NCI-H524 (cell line): ENCODE measurements around the gene IGF2BP2.

Experiments
- DNase-seq, 2 experiments: peaks; one replicate each; lab custom pipeline; 2025; lab: John Stamatoyannopoulos, UW

Gene IGF2BP2

DNA sequence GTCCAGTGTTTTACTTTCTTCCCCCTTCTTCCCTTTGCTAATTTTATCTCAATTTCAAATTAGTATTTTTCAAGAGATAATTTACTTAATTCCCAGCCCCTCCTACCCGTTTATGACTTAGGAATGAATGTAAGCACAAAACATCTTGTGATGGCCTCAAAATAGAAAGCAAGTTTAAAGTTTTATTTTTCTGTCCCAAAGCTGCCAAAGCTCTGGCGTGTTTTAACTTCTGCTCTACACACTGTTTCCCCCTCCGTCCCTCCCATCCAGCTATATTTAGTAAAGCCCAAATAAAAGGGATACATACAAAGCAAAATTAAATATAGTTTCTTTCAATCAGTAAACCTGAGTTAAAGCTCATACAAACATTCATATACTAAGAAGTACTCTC lies 59.9 kb downstream of the IGF2BP2 start:
- no peak for DNase-seq

DNA sequence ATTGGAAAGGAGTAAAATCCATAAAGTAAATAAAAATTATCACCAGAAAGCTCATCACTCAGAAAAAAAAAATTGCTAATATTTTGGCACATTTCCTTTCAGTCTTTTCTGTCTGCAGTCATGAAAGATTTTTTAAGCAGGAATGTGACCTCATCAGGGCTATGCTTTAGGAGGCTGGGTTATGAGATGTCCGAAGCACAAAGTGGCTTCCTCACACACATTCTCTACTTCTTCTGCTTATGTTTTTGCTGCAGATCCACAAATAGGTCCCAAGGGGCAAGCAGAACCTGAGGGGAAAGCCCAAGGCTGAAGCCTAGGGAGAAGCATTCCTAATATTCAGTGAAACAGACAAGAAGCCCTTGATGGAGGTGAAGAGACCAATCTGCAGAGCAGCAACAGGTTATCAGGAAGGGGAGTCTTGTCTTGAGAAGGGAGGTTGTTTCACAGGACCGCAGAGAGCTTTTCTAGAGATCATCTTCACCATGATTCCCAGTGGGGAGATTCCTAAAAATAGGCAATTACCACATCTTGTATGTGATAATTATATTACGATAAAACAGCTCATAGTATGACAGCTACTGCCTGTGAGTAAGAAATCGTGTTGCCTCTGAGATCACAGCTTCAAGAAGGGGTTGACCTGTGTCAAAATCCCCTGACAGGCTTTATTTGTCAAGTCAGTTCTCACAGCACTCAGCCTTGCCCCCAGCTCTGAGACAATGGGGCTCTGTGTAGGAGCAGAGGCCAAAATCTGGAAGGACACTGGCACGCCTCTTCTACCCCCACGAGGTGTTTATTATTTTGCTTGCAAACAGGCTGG lies 60.5 kb downstream of the IGF2BP2 start:
- DNase-seq: no peak

DNA sequence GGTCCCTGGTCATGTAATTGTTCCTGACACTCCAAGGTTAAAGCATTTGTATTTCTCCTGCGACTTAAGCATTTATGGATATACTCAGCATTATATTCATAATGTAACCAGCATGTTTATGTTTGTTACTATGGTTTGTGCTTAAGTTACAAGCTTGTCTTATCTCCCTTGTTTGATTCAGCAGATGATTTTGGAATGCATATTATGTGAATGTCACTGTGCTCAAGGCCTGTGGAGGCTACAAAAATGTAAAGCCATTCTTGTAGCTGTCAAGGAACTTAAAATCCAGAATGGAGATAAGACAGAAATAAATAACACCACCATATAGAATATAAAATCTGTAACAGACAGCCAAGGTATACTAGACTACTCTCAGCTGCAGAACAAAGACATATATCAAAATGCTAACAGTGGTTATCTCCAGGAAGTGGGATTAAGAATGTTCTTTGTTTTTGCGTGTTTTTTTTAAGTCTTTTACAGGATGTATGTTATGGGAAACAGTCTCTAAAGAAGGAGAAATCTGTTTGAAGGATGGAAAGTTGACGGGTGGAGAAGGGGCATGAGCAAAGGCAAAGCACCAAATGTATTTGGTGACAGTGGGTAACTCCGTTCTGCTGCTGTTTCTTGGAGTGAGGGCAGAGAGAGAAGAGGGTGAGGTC lies 61.4 kb downstream of the IGF2BP2 start:
- DNase-seq: no peak

- DNase-seq: no peak
Measured at GRCh38 chr3:185760550-185760949, 64.3 kb downstream of the IGF2BP2 start.

DNA sequence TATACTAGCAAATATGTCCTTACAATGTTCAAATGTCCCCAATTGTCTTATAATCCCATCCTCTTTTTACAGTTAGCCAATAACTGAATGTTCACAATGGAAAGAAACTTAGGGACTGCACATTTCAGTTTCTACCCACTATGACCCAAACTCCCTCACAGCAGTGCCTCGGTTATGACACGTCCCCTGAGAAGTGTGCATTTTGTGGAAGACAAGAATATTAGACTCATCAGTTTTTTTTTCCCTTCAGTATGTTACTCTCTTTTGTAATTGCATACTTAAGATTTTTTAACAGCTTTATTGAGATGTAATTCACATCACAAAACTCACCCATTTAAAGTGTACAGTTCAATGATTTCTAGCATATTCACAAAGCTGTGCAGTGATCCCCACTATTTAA lies 64.8 kb downstream of the IGF2BP2 start:
- no peak for DNase-seq

DNA sequence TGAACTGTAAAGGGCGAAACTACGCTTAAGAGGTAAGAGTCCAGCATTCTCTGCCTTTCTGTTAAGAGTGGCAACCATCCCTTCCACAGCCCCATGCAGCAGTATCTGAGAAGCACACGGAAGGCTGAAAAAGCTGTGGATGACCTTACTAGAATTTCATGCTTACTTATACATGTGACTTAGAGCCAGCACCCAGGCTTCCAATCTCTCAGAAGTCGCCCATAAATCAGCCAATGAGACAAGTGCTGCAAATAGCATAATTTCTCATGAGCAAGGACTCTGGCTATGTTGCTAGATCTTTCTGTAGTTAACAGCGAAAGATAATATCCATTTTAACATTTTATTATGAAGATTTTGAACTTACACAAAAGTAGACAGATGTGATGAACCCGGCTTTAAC lies 65.3 kb downstream of the IGF2BP2 start:
- DNase-seq: no peak

- no peak for DNase-seq
Measured at GRCh38 chr3:185758912-185759311, 65.9 kb downstream of the IGF2BP2 start.

GRCh38 chr3:185757176-185757575 lies 67.7 kb downstream of the IGF2BP2 start:
- DNase-seq: no peak

GRCh38 chr3:185756477-185756876 lies 68.4 kb downstream of the IGF2BP2 start:
- DNase-seq: no peak

- no peak for DNase-seq
Measured at GRCh38 chr3:185754920-185755319, 69.9 kb downstream of the IGF2BP2 start.

GRCh38 chr3:185753354-185753753 lies 71.5 kb downstream of the IGF2BP2 start:
- DNase-seq: no peak

DNA sequence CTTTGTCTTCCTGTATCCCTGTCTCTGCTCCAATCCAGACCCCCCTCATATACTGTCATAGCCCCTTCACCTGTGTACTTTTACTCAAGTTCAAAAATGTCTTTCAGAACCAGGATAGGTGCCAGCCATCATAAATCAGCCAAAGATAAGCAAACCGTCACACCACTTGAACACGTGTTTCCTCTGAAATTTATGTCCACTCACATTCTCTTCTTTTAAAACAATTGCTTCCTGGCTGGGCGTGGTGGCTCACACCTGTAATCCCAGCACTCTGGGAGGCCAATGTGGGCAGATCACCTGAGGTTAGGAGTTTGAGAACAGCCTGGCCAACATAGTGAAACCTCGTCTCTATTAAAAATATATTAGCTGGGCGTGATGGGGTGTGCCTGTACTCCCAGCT lies 74.1 kb downstream of the IGF2BP2 start:
- DNase-seq: no peak

GRCh38 chr3:185750015-185750414 lies 74.8 kb downstream of the IGF2BP2 start:
- DNase-seq: no peak

DNA sequence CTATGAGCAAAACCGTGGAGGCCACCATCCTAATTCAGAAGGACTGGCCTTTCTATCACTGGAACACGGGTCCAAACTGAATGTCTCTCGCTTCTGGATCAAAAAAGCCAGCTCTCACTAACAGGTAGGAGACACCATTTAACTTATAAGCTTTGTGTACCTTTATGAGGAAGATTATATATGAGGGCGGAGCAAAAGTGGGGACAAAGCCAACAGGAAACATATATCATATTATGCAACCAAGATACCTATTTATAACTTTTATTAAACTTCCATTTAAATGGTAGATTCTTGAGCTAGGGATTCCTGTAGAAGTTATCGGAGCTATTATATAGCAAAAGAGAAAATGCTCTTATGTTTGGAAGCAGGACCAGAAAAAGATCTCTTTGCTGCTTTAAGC lies 78.4 kb downstream of the IGF2BP2 start:
- DNase-seq: no peak

DNA sequence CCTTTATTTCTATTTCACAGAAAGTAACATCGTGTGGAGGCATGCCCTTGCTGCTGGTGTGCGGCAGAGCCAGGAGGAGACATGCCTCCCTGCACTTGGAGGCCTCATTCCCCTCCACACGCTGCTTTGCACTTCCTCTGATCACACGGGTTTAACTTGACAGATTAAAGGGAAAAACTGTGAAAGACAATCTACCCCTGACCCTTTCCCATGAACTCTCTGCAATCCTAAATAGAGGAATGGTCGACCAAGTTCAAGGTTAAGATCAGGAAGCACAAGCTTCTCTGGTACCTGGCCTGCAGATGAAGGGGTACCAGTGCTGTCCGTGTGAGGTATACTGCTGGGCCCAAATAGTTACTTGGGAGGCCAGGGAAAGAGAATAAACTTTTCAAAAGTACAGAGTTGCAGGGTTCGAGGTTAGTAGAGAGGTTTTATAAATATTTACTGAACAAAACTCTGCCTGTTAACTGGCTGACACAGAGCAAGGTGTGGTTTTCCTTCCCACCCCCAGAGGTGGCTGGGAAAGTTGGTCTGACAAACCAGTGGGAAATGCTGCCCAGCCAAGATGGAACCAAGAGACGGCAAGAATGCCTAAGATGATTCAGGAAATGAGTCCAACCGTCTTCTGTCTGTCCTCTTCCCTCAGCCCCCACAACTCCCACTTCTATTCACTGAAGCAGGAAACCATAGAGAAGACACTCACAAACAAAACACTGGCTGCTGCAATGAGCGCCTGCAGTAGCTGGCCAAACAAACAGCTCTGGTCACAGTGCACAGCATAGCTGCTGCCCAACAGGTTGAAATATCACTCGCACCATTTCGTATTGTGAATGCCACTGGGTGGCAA lies 79.6 kb downstream of the IGF2BP2 start:
- no peak for DNase-seq

DNA sequence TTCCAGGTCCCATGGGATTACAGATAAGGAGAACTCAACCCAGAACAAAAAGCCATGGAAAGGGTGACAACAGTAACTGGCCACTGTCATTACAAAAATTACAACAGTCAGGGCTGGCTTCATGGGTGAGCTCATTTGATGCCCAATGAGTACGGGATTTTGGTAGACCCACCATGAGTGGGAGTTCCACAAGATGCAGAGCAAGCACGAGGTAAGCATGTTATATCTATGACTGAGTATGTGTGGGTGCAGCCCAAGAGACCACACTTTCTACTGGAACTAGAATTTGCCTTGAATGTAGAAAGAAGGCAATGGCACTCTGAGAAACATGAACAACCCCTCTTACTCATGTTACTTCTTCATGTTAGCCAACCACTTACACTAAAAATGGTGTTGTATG lies 83.3 kb downstream of the IGF2BP2 start:
- DNase-seq: no peak

DNA sequence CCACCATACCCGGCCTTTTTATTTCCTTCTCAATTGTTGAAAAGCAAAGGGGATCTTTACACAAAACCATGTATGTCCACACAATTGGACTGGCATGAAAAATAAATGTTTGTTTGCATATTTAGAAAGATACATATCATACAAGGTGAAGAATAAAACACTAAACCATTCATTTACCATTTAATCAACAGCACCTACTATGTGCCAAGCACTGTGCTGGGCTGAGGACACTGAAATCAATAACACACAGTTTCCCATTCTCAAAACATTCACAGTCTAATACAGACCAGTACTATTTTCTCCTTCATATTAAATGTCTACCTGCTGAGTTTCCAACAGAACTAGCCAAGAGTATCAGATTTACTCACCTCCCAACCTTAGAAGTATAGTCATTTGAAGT lies 84.7 kb downstream of the IGF2BP2 start:
- DNase-seq: no peak

DNA sequence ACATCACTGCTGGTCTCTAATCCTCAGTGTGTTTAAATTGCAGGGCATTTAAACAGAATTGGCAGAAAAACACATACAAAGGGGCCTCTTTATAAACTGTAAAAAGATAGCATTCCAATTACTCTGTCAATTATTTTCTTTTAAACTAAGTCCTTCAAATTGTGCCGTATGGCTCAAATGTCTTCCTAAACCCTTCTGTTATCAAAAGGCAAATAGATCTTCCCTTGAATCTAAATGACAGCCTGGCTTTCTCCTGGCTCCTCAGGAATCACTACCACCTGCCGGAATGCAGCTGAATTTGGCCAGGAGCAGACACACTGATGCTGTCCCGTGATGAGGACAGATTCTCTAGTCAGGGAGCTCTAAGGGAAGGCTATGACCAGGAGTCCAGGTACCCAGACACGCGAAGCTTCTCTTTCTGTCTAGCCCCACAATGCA lies 85.6 kb downstream of the IGF2BP2 start:
- peak; percentile 52 to 68 for DNase-seq

DNA sequence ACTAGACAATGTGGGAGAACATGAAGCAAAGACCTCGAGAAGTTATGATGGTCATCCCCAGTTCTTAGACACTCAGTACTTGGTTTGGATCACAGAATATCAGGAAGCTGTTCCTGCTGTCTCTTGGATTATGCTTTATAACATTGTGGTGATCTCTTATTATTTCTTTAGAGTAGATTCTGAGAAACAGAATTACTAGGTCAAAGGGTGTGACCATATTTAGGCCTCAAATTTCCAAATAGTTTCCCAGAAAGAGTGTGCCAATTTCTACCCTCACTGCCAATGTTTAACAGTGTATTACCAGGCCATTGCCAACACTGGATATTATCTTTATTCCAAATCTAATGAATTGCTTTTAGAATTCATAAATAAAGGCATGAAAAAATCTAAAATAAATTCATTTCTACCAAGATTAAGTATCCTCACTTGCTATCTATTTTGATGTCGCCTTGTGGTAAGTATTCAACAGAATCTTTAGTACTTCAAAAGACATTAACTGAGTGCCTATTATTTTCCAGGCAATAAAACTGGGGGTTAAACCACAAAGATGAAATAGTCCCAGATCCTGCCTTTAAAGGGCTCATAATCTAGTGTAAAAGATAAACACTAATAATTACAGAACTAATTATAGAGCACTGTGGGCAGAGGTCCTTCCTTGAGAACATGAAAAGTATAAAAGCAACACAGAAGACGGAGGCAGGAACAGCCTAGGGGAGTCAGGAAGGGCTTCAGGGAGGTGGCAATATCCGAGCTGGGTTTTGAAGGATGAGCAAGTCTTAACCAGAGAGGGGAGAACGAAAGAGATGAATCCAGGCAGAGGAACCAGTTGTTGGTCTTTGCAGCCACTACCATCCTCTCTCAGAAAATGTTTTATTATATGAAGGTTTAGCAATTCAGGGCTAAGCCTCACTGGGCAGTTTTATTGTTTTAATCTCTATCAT lies 86.8 kb downstream of the IGF2BP2 start:
- DNase-seq: no peak

- no peak for DNase-seq
Measured at GRCh38 chr3:185737020-185737419, 87.8 kb downstream of the IGF2BP2 start.

DNA sequence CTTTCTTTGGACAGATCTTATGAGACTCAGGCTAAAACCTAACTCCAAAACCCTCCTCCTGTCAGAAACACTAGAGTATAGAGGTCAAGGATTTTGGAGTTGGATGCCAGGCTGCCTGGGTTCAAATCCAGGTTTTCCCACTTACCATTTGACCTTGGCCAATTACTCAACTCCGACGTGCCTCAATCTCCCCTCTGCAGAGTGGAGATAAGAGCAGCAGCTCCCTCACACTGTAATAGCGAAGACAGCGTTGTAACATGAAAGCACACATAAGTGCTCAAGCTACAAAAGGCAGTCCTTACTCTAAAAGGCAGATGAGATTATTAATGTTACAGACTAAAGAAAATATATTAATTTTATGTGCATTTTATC lies 90.1 kb downstream of the IGF2BP2 start:
- no peak for DNase-seq
